ENCODE results near the gene PUM2.

- no peak for TF ChIP-seq KDM1A (IDR thresholded peaks at IDR 0.05; ENCODE audit: borderline replicate concordance, low read length)
- TF ChIP-seq EGR1 (IDR thresholded peaks at IDR 0.05; ENCODE audit: borderline replicate concordance, low read depth, low read length): no peak
- no peak for TF ChIP-seq POLR2AphosphoS5 (IDR thresholded peaks at IDR 0.05; ENCODE audit: low read depth, low read length)
- TF ChIP-seq CTCF (IDR thresholded peaks at IDR 0.05; ENCODE audit: control extremely low read depth in 1 of 3, insufficient read depth in 1 of 3, low read depth in 1 of 3, low read length in 3 of 3): no peak
- TF ChIP-seq SIN3A (conservative IDR thresholded peaks at IDR 0.05 in 1 of 2, IDR thresholded peaks at IDR 0.05 in 1 of 2; ENCODE audit: low read depth in 1 of 2, low read length in 2 of 2): no peak
- TF ChIP-seq E2F6 (IDR thresholded peaks at IDR 0.05): no peak
- TF ChIP-seq CBX5 (IDR thresholded peaks at IDR 0.05; ENCODE audit: low read depth, low read length): no peak
- TF ChIP-seq BCL11A (IDR thresholded peaks at IDR 0.05; ENCODE audit: low read depth in 2 of 2, low read length in 2 of 2): no peak
- TF ChIP-seq EP300 (IDR thresholded peaks at IDR 0.05; ENCODE audit: borderline replicate concordance in 1 of 2, low read depth in 2 of 2, low read length in 2 of 2): no peak
- no peak for TF ChIP-seq RFX5 (IDR thresholded peaks at IDR 0.05; ENCODE audit: borderline replicate concordance, low read depth, low read length)
- TF ChIP-seq SAP30 (IDR thresholded peaks at IDR 0.05; ENCODE audit: insufficient read depth, insufficient replicate concordance, low read length): no peak
- no peak for TF ChIP-seq EZH2 (IDR thresholded peaks at IDR 0.05; ENCODE audit: low read depth, low read length, severe bottlenecking)
Measured at GRCh38 chr2:20222769-20223406, 127.8 kb downstream of the PUM2 start.

All from H1 (cell line).